Glutamatergic neuron (in vitro differentiated cells): ENCODE measurements around the gene HSD3B1. TPM values are rescaled to one million over a fixed set of nuclear protein-coding genes. Genes with fewer than 3 reads are reported as not detected.

Source experiments
- DNase-seq: peaks from one replicate; pipeline ENCODE4 v3.0.0; 2022
- H3K27ac Mint-ChIP-seq: one replicate; pipeline ENCODE4 v1.8.0; 2020; ENCODE audit warnings: mild to moderate bottlenecking, mixed read lengths, inconsistent platforms; ENCODE audit not compliant: unreplicated experiment
- H3K27me3 Mint-ChIP-seq: one replicate; pipeline ENCODE4 v1.8.0; 2020; ENCODE audit warnings: mild to moderate bottlenecking, moderate library complexity, mixed read lengths, inconsistent platforms; ENCODE audit not compliant: unreplicated experiment
- H3K36me3 Mint-ChIP-seq: one replicate; pipeline ENCODE4 v1.8.0; 2020; ENCODE audit warnings: mild to moderate bottlenecking, mixed read lengths, inconsistent platforms; ENCODE audit not compliant: unreplicated experiment
- H3K4me1 Mint-ChIP-seq: one replicate; pipeline ENCODE4 v1.8.0; 2020; ENCODE audit warnings: mild to moderate bottlenecking, low read depth, mixed read lengths, inconsistent platforms; ENCODE audit not compliant: unreplicated experiment
- H3K4me3 Mint-ChIP-seq: one replicate; pipeline ENCODE4 v1.8.0; 2020; ENCODE audit warnings: mild to moderate bottlenecking, mixed read lengths, inconsistent platforms; ENCODE audit not compliant: unreplicated experiment
- H3K9me3 Mint-ChIP-seq: one replicate; pipeline ENCODE4 v1.8.0; 2020; ENCODE audit warnings: mild to moderate bottlenecking, moderate library complexity, mixed read lengths, inconsistent platforms; ENCODE audit not compliant: unreplicated experiment
- CTCF ChIP-seq: fragments of 200-600 bp; sonication (generic); IDR thresholded peaks from one replicate; pipeline ENCODE4 v1.5.0; 2021; ENCODE audit not compliant: partially characterized antibody, unreplicated experiment
- total RNA-seq: library from RNA; stranded (reverse); fragmentation: NEBNext Ultra II Directional; extraction: Animal tissue kit (Norgen Biotek cat#: 25700); gene quantifications from one replicate; pipeline ENCODE4 v1.2.1, GENCODE V29; 2021; ENCODE audit not compliant: unreplicated experiment

Gene HSD3B1
- total RNA-seq, 1 donor from 2014 or later: not detected

DNA sequence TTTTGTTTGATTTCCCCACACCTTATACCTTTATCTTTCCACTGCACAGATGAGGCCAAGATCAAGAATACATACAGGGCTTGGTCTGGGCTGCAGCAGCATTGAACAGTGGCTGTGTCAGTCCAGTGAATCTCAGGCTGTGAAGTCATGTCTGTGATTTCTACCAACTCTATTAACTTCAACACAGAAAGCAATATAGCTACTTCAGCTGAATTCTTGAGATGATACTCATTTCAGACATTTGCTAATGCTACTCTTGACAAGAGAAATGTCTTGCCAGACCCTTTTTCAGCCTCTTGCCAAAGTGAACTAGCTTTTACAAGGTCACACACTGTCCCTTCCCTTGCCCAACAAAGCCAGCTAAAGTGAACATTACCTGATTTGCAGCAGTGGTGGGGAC is 25.1 kb upstream of the HSD3B1 start:
- H3K27ac Mint-ChIP-seq: no peak overlapping the region
- H3K9me3 Mint-ChIP-seq: peaks cover 2% of the 10 kb centered on the region
- no peak for TF ChIP-seq CTCF
- no peaks in the 10 kb centered on the region for H3K27me3 Mint-ChIP-seq
- H3K4me3 Mint-ChIP-seq: no peak overlapping the region
- peaks cover 5% of the 10 kb centered on the region for H3K4me1 Mint-ChIP-seq
- no peaks in the 10 kb centered on the region for H3K36me3 Mint-ChIP-seq
- DNase-seq: no peak

DNA sequence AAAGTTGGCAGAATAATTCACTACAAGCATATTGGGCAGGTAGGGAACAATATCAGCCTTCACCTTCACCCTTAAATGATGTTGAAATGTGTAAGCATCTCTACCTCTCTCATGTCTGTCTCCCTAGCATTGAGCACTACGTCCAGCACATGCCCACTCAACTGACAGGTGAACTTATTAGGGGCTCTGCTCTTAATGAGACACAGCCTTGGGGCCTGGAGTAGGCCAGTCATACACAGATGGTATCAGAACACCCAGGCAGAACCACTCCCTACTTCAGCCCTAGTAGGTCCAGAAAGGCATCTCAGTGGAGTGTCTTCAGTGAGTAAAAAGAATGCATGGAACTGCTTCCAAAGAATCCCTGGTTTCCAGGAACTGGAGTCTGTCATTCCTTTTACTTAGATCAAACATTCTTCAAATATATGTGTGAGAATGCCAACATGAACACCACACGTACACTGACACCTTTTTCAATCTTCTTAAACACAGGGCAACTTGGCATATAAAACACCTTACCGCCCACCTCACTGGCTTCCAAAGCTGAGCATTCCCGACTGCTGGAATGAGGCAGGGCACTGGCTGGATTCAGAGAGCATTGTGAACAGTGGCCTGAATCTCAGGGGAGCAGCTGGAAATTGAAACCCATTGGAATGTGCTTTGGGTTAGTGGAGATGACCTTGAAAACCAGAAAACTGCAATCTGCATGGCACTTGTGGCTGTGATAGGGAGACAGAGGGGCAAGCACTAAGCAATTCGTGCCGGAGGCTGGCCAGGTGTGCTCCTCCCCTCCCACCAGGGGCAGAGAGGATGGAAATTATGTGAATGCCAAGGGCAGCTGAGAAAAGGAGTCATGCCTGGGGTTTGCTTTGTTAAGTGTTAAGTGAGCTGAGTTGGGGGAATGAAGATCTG is 24.2 kb upstream of the HSD3B1 start:
- Mint-ChIP-seq H3K4me1 (peaks cover 5% of the 10 kb centered on the region), H3K27me3 (no peaks in the 10 kb centered on the region), H3K27ac (no peak overlapping the region), H3K4me3 (no peak overlapping the region), H3K36me3 (no peaks in the 10 kb centered on the region), H3K9me3 (peaks cover 3% of the 10 kb centered on the region)
- no peak for DNase-seq
- TF ChIP-seq CTCF: no peak

DNA sequence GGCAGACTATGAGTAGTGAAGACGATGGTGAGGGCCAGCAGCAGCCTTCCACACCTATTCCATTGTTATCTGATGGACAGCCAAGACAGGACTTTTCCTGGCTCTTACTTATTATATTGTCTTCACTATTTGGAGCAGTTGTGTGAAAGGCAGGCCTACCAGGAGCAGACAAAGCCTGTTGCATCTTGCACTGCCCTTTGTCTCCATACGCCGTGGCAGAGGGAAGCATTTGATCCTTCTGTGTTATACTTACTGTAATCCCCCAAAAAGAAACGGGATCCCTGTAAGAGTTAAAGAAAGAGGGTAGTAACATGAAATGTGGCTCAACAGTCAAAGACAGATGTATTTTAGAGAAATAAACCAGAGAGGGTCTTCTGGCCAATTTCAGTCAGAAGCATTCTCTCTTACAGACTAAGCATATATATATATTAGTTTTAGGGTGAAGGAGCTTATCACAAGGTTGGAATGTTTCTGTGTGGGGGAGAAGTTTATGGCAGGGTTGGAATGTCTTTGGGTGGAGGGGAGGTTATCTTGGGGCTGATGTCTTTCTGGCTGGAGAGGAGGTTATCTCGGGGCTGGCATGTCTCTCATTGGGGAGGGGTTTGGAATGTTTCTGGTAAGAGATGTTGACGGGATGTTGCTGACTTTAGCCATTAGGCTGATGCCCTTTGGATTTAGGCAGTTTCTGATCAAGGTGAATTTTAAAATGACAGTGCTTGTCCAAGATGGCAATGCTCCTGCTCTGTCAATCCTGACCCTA is 23.4 kb upstream of the HSD3B1 start:
- Mint-ChIP-seq H3K36me3 (peaks cover 3% of the 10 kb centered on the region), H3K9me3 (peaks cover 2% of the 10 kb centered on the region), H3K27me3 (no peaks in the 10 kb centered on the region), H3K4me3 (no peak overlapping the region), H3K4me1 (peaks cover 5% of the 10 kb centered on the region), H3K27ac (no peak overlapping the region)
- no peak for DNase-seq
- no peak for TF ChIP-seq CTCF

DNA sequence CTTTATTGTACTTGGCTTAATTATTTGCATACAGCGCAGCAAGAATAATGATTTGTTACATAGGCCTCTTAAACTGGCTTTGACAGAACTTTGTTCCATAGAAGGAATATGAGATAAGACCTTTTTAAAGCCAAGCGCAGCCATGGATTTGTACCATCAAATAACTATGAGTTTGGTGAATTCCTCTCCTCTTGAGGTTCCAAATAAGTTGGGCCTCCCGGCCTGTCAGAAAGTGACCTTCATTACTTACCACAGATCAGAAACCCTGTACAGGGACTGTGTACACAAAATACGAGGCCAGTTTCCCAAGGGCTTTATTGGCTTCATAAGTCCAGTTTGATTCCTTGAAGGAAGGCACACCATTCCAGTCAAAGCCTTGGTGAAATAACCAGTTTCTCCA is 21.8 kb upstream of the HSD3B1 start:
- Mint-ChIP-seq H3K27me3 (no peaks in the 10 kb centered on the region), H3K4me1 (no peaks in the 10 kb centered on the region), H3K4me3 (no peak overlapping the region), H3K27ac (no peak overlapping the region), H3K9me3 (peaks cover 2% of the 10 kb centered on the region), H3K36me3 (peaks cover 4% of the 10 kb centered on the region)
- DNase-seq: no peak
- no peak for TF ChIP-seq CTCF

- peaks cover 4% of the 10 kb centered on the region for H3K36me3 Mint-ChIP-seq
- no peak for DNase-seq
- no peak overlapping the region for H3K4me3 Mint-ChIP-seq
- H3K4me1 Mint-ChIP-seq: no peaks in the 10 kb centered on the region
- no peak for TF ChIP-seq CTCF
- H3K27me3 Mint-ChIP-seq: no peaks in the 10 kb centered on the region
- peaks cover 2% of the 10 kb centered on the region for H3K9me3 Mint-ChIP-seq
- H3K27ac Mint-ChIP-seq: no peak overlapping the region
Observed at GRCh38 chr1:119488216-119488615, 18.8 kb upstream of the HSD3B1 start.
